Caco-2 (cell line): ENCODE data around the gene SORBS1. TPM values are rescaled to one million over a fixed set of nuclear protein-coding genes. Genes with fewer than 3 reads are reported as not detected.

Experiments
- BruUV-seq: library from RNA; stranded (reverse); fragments of 400-500 nt; replicated peaks from 2 replicates; lab custom pipeline; 2021; lab: Mats Ljungman, UMichigan
- CTCF ChIA-PET: fragments of 300-600 bp; sonication (Branson Sonifier 250); formaldehyde crosslinking; loops from one replicate; lab custom pipeline; 2022; ENCODE audit warnings: antibody characterized with exemption; lab: Charles Lee
- POLR2A ChIA-PET: fragments of 300-600 bp; sonication (Branson Sonifier 250); formaldehyde crosslinking; loops from one replicate; lab custom pipeline; 2022; ENCODE audit warnings: antibody characterized with exemption; lab: Charles Lee
- DNase-seq, 2 experiments: peaks; one replicate each; pipeline versions ENCODE4 v3.0.0 to v3.0.0-alpha.2; 2020 to 2022
- H3K27me3 ChIP-seq: replicated peaks from 2 replicates; pipeline ENCODE4 v1.6.0; 2011; ENCODE audit warnings: low read length; ENCODE audit not compliant: control insufficient read depth, insufficient read depth
- H3K36me3 ChIP-seq: 2 replicates; pipeline ENCODE4 v1.5.1; 2011; ENCODE audit warnings: low read length; ENCODE audit not compliant: control insufficient read depth, insufficient read depth
- H3K4me1 ChIP-seq: fragments of 250-450 bp; sonication (Bioruptor Pico); 2 replicates; pipeline ENCODE4 v1.5.1; 2020; ENCODE audit warnings: mild to moderate bottlenecking
- H3K4me3 ChIP-seq: 2 replicates; pipeline ENCODE4 v1.5.1; 2011; ENCODE audit warnings: low read depth, mild to moderate bottlenecking, control low read depth, low read length
- H3K9me3 ChIP-seq: fragments of 250-450 bp; sonication (Bioruptor Pico); 2 replicates; pipeline ENCODE4 v1.5.1; 2020; ENCODE audit warnings: mild to moderate bottlenecking, moderate library complexity
- H3K27ac Mint-ChIP-seq: one replicate; pipeline ENCODE4 v1.8.0; 2022; ENCODE audit warnings: mixed read lengths; ENCODE audit not compliant: unreplicated experiment
- H3K27me3 Mint-ChIP-seq: one replicate; pipeline ENCODE4 v1.8.0; 2022; ENCODE audit warnings: mixed read lengths; ENCODE audit not compliant: insufficient read depth, unreplicated experiment
- H3K36me3 Mint-ChIP-seq: one replicate; pipeline ENCODE4 v1.8.0; 2022; ENCODE audit warnings: mild to moderate bottlenecking, mixed read lengths; ENCODE audit not compliant: insufficient read depth, unreplicated experiment
- H3K4me1 Mint-ChIP-seq: one replicate; pipeline ENCODE4 v1.8.0; 2022; ENCODE audit warnings: low read depth, mixed read lengths; ENCODE audit not compliant: unreplicated experiment
- H3K4me3 Mint-ChIP-seq: one replicate; pipeline ENCODE4 v1.8.0; 2022; ENCODE audit warnings: mild to moderate bottlenecking, moderate library complexity, mixed read lengths; ENCODE audit not compliant: unreplicated experiment
- H3K9me3 Mint-ChIP-seq: one replicate; pipeline ENCODE4 v1.8.0; 2022; ENCODE audit warnings: mixed read lengths; ENCODE audit not compliant: unreplicated experiment
- intact Hi-C: fragments of 100-400 bp; cut with micrococcal nuclease; formaldehyde crosslinking; loops from one replicate; pipeline ENCODE4 v1.10.0; 2022; ENCODE audit not compliant: unreplicated experiment
- total RNA-seq: library from RNA; stranded (reverse); gene quantifications from 2 replicates; pipeline ENCODE4 v1.2.3, GENCODE V29; 2022
- TF ChIP-seq, protein P1 (sequence below), 2 experiments: fragments of 200-600 bp in 1 of 2; IDR thresholded peaks; 1 replicate in 1 of 2; 2 replicates in 1 of 2; pipeline versions ENCODE4 v1.5.1 to v1.8.0; 2011 to 2022; ENCODE audit warnings: antibody characterized with exemption in 1 of 2, control low read depth in 1 of 2, inconsistent platforms in 1 of 2, low read depth in 1 of 2, low read length in 1 of 2, mild to moderate bottlenecking in 1 of 2, moderate library complexity in 1 of 2; ENCODE audit not compliant: insufficient read depth in 1 of 2, severe bottlenecking in 1 of 2, unreplicated experiment in 1 of 2

The SORBS1 gene
- total RNA-seq, 1 experiment from 2014 or later, result 39.3 TPM

DNA sequence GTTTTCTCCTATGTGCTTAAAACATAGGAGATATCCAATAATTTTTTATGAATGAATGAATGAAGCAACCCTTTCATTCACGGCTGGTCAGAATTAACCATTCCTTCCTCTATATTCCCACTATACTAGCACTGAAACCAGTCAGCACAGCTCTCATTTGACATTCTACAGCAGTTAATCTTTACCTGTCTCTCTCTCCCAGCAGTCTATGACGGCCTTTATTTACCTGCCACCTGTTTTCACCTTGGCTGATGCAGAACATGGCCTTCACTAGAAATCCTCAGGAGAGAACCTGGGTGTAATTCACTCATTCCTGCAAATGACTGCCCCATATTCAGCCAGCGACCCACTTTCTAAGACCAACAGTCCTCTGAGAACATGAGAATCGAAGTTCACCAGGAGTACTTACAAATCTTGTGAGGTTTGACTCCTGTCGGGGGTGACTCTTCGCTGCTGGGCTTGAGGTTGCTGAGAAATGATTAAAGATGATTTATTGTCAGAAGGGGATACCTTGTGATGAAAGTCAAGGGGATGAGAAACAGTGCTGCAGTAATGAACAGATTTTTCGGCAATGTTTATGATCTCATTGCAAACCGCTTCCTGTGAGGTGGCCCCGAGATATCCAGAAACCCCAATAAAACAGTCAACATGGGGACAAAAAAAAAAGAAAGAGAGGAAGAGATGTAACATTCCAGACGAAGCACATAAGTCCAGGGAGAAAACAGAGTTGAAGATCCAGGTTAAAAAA, 239.4 kb downstream of the SORBS1 start:
- intact Hi-C loops, result no loop called here

DNA sequence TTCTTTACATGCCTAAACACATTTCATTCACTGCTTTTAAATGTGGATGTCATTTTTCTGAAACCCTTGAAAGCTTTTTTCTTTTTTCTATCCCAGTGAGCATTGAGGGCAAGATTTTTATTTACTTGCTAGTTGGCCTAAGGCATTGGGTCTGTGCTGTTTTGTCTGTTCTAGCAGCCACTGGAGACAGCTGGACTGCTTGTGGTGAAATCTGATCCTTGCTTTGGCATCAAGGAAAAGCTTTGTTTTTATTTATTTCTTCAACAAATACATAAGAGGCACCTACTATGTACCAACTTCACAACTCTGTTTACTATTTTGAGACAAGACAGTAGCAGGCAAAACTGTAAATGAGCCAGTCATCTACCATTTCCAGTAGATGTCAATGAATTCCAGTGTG, 241.9 kb downstream of the SORBS1 start:
- Histone ChIP-seq H3K9me3 (no peaks in the 10 kb centered on the region), H3K36me3 (peaks cover 6% of the 10 kb centered on the region), H3K27me3 (no peaks in the 10 kb centered on the region), H3K4me1 (peaks cover 17% of the 10 kb centered on the region), H3K4me3 (no peak overlapping the region)
- Mint-ChIP-seq H3K27ac (no peak overlapping the region), H3K4me3 (no peak overlapping the region), H3K9me3 (no peaks in the 10 kb centered on the region), H3K36me3 (peaks cover 18% of the 10 kb centered on the region), H3K27me3 (no peaks in the 10 kb centered on the region), H3K4me1 (peaks cover 7% of the 10 kb centered on the region)
- CTCF ChIA-PET, result no interaction called here
- TF ChIP-seq, protein P1, sequence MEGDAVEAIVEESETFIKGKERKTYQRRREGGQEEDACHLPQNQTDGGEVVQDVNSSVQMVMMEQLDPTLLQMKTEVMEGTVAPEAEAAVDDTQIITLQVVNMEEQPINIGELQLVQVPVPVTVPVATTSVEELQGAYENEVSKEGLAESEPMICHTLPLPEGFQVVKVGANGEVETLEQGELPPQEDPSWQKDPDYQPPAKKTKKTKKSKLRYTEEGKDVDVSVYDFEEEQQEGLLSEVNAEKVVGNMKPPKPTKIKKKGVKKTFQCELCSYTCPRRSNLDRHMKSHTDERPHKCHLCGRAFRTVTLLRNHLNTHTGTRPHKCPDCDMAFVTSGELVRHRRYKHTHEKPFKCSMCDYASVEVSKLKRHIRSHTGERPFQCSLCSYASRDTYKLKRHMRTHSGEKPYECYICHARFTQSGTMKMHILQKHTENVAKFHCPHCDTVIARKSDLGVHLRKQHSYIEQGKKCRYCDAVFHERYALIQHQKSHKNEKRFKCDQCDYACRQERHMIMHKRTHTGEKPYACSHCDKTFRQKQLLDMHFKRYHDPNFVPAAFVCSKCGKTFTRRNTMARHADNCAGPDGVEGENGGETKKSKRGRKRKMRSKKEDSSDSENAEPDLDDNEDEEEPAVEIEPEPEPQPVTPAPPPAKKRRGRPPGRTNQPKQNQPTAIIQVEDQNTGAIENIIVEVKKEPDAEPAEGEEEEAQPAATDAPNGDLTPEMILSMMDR (IDR thresholded peaks at IDR 0.05; ENCODE audit: insufficient read depth in 1 of 2, low read depth in 1 of 2, low read length in 1 of 2, severe bottlenecking in 1 of 2, unreplicated experiment in 1 of 2), result no peak
- POLR2A ChIA-PET, result no interaction called here
- intact Hi-C loops, result no loop called here
- DNase-seq, result no peak
- BruUV-seq, result no TSS peak

More for the DNA sequence above, 239.4 kb downstream of the SORBS1 start:
- Histone ChIP-seq H3K4me3 (no peak overlapping the region), H3K9me3 (no peaks in the 10 kb centered on the region), H3K4me1 (0 out of 2 replicates have a peak, but pooled peaks cover 5% of the 10 kb centered on the region), H3K36me3 (peaks cover 3% of the 10 kb centered on the region; the same call in 1 of the 2 replicates), H3K27me3 (no peaks in the 10 kb centered on the region)
- Mint-ChIP-seq H3K4me3 (no peak overlapping the region), H3K27ac (no peak overlapping the region), H3K36me3 (peaks cover 21% of the 10 kb centered on the region), H3K9me3 (no peaks in the 10 kb centered on the region), H3K4me1 (no peaks in the 10 kb centered on the region), H3K27me3 (no peaks in the 10 kb centered on the region)
- POLR2A ChIA-PET, result no interaction called here
- BruUV-seq, result no TSS peak
- CTCF ChIA-PET, result no interaction called here
- TF ChIP-seq, protein P1 (IDR thresholded peaks at IDR 0.05; ENCODE audit: insufficient read depth in 1 of 2, low read depth in 1 of 2, low read length in 1 of 2, severe bottlenecking in 1 of 2, unreplicated experiment in 1 of 2), result no peak
- no peak for DNase-seq

DNA sequence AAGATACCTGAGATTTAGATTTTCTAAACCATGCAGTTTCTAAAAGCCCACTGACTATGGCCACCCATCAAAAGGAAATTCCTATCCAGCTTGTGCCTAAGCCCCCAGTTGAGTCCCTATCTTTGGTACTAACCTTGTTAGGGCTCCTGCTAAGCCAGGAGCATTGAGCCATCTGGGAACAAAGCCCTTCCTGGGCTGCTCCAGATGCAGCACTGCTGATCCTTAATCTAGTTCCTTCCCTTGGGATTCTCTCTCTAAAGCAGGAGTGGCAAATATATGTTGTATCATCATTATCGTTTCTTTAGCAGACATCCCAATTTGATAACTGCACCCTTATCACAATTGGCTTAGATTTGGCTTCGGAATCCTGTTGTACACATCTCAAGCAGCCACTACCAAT, 245.7 kb downstream of the SORBS1 start:
- Histone ChIP-seq H3K36me3 (peaks cover 3% of the 10 kb centered on the region), H3K4me1 (peaks cover 27% of the 10 kb centered on the region), H3K9me3 (no peaks in the 10 kb centered on the region), H3K4me3 (no peak overlapping the region), H3K27me3 (no peaks in the 10 kb centered on the region)
- TF ChIP-seq, protein P1 (IDR thresholded peaks at IDR 0.05; ENCODE audit: insufficient read depth in 1 of 2, low read depth in 1 of 2, low read length in 1 of 2, severe bottlenecking in 1 of 2, unreplicated experiment in 1 of 2), result no peak
- ChIA-PET POLR2A (no interaction called here), CTCF (no interaction called here)
- no TSS peak for BruUV-seq
- H3K27me3 Mint-ChIP-seq, result no peaks in the 10 kb centered on the region
- no peak overlapping the region for H3K4me3 Mint-ChIP-seq
- no peak for DNase-seq
- no peak overlapping the region for H3K27ac Mint-ChIP-seq
- H3K36me3 Mint-ChIP-seq, result peaks cover 8% of the 10 kb centered on the region
- intact Hi-C loops, result no loop called here
- no peaks in the 10 kb centered on the region for H3K9me3 Mint-ChIP-seq
- peaks cover 8% of the 10 kb centered on the region for H3K4me1 Mint-ChIP-seq
